ENCODE measurements around the gene TULP4. TPM values are rescaled to one million over a fixed set of nuclear protein-coding genes. Genes with fewer than 3 reads are reported as not detected.

TULP4 gene
- total and polyA plus RNA-seq, 2 of the 8 experiments (the other 6 are each of a cell fraction or from before 2014, with no cell fraction given): 7.7 to 51.6 TPM

DNA sequence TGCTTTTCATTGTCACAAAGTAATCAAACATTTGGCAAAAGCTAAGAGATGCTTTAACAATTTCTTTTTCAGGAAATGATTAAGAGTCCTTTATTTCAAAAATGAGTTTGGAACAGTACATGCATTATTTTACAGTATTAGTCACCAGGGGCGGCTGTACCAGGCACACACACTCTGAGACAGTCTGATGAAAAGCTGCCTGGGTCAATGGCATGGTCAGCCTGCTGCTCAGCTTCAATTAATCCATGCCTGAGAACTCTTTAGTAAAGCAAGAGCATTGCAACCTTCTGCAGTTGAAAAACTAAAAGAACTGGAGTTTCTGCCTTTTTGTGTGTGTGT, 105.5 kb downstream of the TULP4 start:
- no peak overlapping the region for H3K4me3 ChIP-seq (ENCODE audit: extremely low read depth in 1 of 4, insufficient read depth in 2 of 4, low read depth in 3 of 4, low read length in 4 of 4)
- no peak overlapping the region for H2AFZ ChIP-seq (ENCODE audit: low read length)
- H3K36me3 ChIP-seq (ENCODE audit: control insufficient read depth in 2 of 4, insufficient read depth in 4 of 4, low read length in 3 of 4): peaks cover 0 to 2% (median 0%) of the 10 kb centered on the region in 4 experiments; a peak in 1 of 8 replicates
- H3K79me2 ChIP-seq (ENCODE audit: control insufficient read depth in 1 of 2, insufficient read depth in 2 of 2, low read length in 2 of 2): no peaks in the 10 kb centered on the region
- no peak overlapping the region for H3K4ac ChIP-seq (replicated peaks; ENCODE audit: insufficient read length, low read depth, low read length)
- H3K56ac ChIP-seq (replicated peaks; ENCODE audit: insufficient read length, low read depth, low read length): no peak overlapping the region
- H2BK120ac ChIP-seq (replicated peaks; ENCODE audit: low read depth, low read length): no peak overlapping the region
- H2BK20ac ChIP-seq (ENCODE audit: low read length): no peak overlapping the region
- no peak overlapping the region for H4K5ac ChIP-seq (ENCODE audit: insufficient read length, low read depth, low read length)
- H3K4me1 ChIP-seq (replicated peaks in 1 of 4; ENCODE audit: control insufficient read depth in 3 of 4, insufficient read depth in 4 of 4, low read length in 3 of 4): no peaks in the 10 kb centered on the region
- H3K23me2 ChIP-seq (ENCODE audit: low read depth, low read length): no peaks in the 10 kb centered on the region
- no peak overlapping the region for H3K9ac ChIP-seq (replicated peaks in 1 of 4; ENCODE audit: extremely low read depth in 1 of 4, low read depth in 3 of 4, low read length in 3 of 4)
- no peak overlapping the region for H3K23ac ChIP-seq (ENCODE audit: insufficient read length)
- H2BK5ac ChIP-seq (ENCODE audit: low read depth, low read length): no peak overlapping the region
- WGBS, 2 experiments (ENCODE audit: extremely low coverage in 1 of 2, insufficient coverage in 1 of 2, insufficient read length in 1 of 2, insufficient replicate concordance in 2 of 2, low coverage in 1 of 2, low lambda C conversion rate in 2 of 2, missing lambda C conversion rate in 1 of 2): 82% methylated on average over 1 of the region's 1 CpG; no CpG with 5 or more reads in 1 of the 2 experiments
- POLR2A ChIA-PET (ENCODE audit: partially characterized antibody): no interaction called here
- no peak overlapping the region for H4K91ac ChIP-seq (replicated peaks; ENCODE audit: insufficient read length, low read length)
- no peak overlapping the region for H3K18ac ChIP-seq (ENCODE audit: extremely low read depth, low read length)
- no peak overlapping the region for H3K27ac ChIP-seq (ENCODE audit: low read depth, low read length)
- H2BK12ac ChIP-seq (ENCODE audit: low read depth, low read length): no peak overlapping the region
- FAIRE-seq: no peak
- CTCF ChIA-PET (ENCODE audit: partially characterized antibody): no interaction called here
- H3K4me2 ChIP-seq (ENCODE audit: insufficient read depth in 1 of 2, low read depth in 2 of 2, low read length in 2 of 2): no peak overlapping the region
- H4K8ac ChIP-seq (ENCODE audit: extremely low read depth, insufficient read depth, low read length): no peak overlapping the region
- H2BK15ac ChIP-seq (ENCODE audit: low read length): no peak overlapping the region
- H3K79me1 ChIP-seq (ENCODE audit: low read depth, low read length): no peaks in the 10 kb centered on the region
- no peaks in the 10 kb centered on the region; a peak in 1 of 4 replicates for H3K9me3 ChIP-seq (ENCODE audit: insufficient read depth in 2 of 2, low read depth in 1 of 2, low read length in 1 of 2)
- no peak overlapping the region for H3K14ac ChIP-seq (ENCODE audit: insufficient read length)
- no peak for TF ChIP-seq EGR1 (IDR thresholded peaks at IDR 0.05; ENCODE audit: borderline replicate concordance, low read depth, low read length)
- TF ChIP-seq CTBP2 (IDR thresholded peaks at IDR 0.05; ENCODE audit: borderline replicate concordance, insufficient read depth, insufficient read length, low read length): no peak
- no peak for TF ChIP-seq MAFK (IDR thresholded peaks at IDR 0.05; ENCODE audit: low read depth, low read length)
- no peak for TF ChIP-seq SP4 (IDR thresholded peaks at IDR 0.05; ENCODE audit: low read length)
- no peak for TF ChIP-seq TAF1 (IDR thresholded peaks at IDR 0.05; ENCODE audit: low read depth, low read length)
- TF ChIP-seq SUZ12 (IDR thresholded peaks at IDR 0.05; ENCODE audit: low read length): no peak
- no peak for TF ChIP-seq SRF (IDR thresholded peaks at IDR 0.05; ENCODE audit: low read depth, low read length)
- TF ChIP-seq, protein P1, sequence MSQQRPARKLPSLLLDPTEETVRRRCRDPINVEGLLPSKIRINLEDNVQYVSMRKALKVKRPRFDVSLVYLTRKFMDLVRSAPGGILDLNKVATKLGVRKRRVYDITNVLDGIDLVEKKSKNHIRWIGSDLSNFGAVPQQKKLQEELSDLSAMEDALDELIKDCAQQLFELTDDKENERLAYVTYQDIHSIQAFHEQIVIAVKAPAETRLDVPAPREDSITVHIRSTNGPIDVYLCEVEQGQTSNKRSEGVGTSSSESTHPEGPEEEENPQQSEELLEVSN (IDR thresholded peaks at IDR 0.05): no peak
- TF ChIP-seq SIRT6 (IDR thresholded peaks at IDR 0.05; ENCODE audit: low read length): no peak
- TF ChIP-seq GTF2F1 (IDR thresholded peaks at IDR 0.05; ENCODE audit: borderline replicate concordance, low read depth, low read length): no peak
- no peak for TF ChIP-seq SP2 (IDR thresholded peaks at IDR 0.05; ENCODE audit: low read length)
- no peak for TF ChIP-seq RXRA (IDR thresholded peaks at IDR 0.05; ENCODE audit: insufficient read depth, low read depth, low read length)
- no peak for TF ChIP-seq RBBP5 (IDR thresholded peaks at IDR 0.05; ENCODE audit: borderline replicate concordance, low read depth, low read length)
- no peak for DNase-seq (ENCODE audit: low read depth in 1 of 2, low spot score in 2 of 2)
- H2AK5ac ChIP-seq (ENCODE audit: low read depth, low read length): no peak overlapping the region
- no peaks in the 10 kb centered on the region for H4K20me1 ChIP-seq (replicated peaks in 1 of 2; ENCODE audit: control insufficient read depth in 1 of 2, insufficient read depth in 2 of 2, low read length in 2 of 2)
- no peaks in the 10 kb centered on the region for H3K27me3 ChIP-seq (replicated peaks in 1 of 4; ENCODE audit: control insufficient read depth in 3 of 4, extremely low read depth in 1 of 4, insufficient read depth in 3 of 4, low read length in 3 of 4)
